Activated T-cell treated with anti-CD3 and anti-CD28 coated beads for 1 hour (primary cell): ENCODE measurements around the gene FREY1.

Experiments used
- DNase-seq: peaks from one replicate; pipeline ENCODE4 v3.0.0-alpha.2; 2020; ENCODE audit warnings: low read depth

FREY1 gene

DNA sequence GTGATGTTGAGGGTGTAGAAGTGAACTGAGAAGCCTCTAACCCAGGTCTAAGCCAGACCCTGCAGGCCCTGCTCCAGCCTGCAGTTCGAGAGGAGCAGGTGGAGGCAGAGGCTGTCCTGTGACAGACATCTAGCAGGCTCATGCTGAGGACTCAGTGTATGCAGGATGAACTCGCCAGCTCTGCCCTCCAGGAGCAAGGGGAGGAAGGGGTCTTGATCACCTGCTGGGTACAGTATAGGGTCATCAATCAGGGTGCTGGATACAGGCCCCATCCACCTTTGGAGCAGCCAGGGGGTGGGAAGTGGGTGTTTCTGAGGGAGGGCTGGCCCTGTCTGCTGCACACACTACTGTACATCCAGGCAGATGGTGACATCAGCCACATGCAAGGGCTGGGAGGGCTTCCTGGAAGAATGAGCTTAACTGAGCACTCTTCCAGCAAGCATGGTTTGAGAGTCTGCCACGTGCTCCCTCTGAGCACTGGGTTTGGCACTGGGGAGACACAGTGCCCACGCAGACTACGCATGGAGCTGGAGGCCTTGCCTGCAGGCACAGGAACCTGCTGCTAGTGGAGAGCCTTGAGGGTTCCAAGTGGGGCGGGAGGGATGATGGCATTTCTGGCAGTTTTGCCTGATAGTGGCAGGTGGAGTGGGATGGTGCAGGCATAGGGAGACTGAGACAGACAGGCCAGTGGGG is 12.4 kb downstream of the FREY1 start:
- no peak for DNase-seq

DNA sequence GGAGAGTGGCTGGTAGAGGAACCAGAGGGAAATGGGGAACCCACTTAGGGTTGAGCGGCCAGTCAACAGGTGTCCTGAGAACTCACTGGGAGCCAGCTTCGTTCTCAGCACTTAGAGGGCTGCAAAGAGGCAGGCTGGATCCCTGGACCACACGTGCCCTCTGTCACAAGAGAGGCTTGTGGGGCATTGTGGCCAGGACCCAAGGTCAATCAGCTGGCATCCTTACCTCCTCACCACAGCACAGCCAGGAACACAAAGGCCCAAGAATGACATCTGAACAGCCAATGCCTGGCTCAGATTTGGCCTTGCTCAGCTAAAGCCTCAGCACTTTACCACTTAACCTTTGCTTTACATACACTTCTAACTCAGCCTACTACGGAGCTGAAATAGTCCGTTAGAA is 14.2 kb downstream of the FREY1 start:
- no peak for DNase-seq

DNA sequence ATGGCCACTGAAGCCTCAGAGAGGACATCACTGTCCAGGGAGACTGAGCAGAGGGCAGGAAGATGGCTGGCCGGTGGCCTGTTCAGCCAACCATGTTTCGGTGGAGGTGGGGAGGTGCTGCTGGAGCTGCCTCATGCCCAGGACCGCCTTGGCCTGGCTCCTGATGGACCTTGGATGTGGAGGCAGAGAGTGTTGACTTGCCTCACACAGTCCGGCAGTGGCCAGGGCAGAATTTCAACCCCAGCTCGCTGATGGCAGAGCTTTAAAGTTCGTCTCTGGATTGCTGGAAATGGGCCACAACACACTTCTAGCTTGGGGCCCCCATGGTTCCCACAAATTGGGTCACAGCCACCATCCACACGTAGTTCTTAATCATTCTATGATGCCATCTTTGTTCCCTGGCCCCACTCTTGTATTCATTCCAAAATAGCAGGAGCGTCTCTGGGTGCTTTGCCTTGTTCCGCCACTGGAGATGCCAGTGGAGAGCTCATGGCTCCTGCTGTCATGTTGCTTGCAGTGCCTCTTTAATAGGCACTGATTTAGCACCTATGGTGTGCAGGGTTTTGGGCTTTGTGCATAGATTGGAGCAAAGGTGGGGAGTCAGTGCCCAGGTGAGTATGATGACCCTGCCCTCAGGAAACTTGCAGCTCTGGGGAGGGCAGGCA is 16.1 kb downstream of the FREY1 start:
- no peak for DNase-seq

DNA sequence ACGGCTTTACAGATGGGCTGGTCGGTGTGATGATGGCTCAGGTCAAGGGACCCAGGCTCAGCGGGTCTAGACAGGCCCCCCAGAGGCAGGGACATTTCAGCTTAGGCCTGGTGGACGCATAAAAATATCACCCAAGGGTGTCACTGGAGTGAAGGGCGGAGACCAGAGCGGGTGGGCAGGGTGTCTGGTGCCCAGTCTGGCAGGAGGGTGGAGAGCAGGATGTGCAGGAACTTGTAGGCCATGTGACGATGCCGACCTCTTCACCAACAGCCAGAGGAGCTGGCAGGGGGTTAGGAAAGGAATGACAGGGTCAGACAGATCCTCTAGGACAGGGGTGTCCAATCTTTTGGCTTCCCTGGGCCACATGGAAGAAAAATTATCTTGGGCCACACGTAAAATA is 17.1 kb downstream of the FREY1 start:
- no peak for DNase-seq

DNA sequence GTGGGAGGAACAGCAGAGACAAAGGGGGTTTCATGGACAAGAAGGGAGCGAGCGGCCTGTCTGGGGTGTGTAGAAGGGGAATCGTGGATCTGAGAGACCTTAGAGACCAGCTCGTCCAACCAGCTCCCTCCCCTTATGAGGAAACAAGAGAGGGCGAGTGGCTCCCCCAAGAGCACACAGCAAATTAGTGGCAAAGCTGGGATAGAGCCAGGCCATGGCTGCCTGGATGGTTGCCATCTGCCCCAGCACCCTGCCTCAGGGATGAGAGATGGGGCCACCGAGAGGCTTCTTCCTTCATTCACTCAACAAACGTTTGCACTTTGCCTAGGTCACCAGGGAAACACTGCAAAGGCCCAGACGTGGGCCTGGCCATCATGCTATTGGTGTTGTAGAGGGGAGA is 17.5 kb downstream of the FREY1 start:
- DNase-seq, result no peak

DNA sequence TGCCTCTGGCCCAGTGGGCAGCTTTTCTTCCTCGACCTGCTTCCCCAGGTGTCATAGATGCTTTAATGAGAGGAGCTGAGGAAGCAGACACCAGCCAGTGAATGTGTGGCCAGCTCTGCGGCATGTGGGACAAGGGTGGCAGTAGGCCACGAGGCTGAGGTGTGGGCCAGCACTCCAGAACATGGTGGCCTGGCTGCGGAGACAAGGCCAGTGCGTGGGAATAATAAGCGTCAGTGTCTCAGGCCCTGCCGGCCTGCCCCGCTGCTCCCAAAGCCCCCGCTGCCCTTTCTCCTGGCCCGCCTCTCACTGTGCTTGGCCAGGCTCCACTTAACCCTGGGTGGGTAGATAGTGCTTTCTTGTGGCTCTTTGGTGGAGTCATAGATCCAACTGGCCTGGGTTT is 19.5 kb downstream of the FREY1 start:
- DNase-seq, result no peak

DNA sequence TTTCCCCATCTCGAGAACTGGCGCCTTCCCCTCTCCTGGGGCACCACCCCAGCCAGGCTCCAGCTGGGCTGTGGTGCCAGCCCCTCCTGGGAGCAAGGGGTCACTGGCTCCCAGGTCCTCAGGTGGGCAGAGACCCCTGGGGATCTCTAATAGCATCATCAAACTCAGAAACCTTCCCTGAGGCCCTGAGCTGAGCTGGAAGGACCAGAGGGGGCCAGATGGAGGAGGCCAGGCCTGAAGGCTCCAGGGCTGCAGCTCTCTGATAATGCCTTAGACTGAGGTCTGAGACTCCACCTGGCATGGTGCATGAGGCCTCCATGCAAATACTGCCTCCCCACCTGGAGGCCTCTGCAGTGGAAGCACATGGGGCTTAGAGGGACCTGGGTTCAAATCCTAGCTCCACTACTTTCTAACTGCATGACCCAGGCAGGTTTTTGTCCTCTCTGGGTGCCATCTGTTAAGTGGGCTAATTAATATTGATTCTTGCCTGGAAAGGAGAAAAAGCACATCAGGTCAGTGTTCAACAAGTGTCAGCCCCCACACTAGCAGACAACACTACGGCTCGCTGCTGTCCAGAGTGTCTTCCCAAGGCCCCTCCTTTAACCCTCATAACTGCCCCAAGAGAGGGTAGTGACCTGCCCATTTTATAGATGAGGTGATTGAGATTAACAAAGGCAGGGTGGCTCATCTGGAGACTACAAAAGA is 20.1 kb downstream of the FREY1 start:
- DNase-seq, result no peak

DNA sequence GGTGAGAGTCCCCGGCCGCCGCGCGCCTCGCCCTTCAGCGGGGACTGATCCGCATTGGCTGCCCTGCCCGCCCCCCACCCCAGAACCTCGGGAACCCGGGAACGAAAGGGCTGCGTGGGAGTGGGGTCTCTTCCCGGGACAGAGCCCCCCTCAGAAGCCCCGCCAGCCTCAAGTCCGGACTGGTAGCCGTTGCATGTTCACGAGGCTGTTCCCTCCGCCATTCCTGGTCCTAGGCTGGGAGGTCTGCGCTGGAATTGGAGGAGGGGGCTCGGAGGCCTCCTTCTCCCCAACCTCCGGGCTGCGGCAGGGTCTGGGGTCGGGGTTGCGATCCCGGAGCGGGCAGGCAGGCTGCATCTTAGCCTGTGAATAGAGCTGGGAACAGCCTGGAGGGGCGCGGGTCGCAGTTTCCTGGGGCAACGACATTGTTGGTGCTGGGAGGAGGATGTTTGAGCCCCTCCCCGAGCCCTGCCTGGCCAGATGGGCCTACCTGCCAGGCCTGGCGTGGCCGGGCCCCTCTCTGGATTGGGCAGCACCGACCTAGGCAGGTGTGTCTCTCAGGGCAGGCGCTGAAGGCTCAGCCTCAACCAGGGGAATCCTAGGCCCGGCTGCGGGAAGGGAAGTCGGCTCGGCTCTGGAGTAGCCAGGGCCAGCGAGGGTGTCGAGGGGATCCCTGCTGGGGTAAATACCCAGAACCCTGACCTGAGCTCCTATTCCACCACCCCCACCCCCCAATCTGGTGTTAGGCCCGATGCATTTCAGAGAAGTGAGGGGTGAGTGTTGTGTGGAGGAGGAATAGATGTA is 20.9 kb downstream of the FREY1 start:
- DNase-seq, result no peak

DNA sequence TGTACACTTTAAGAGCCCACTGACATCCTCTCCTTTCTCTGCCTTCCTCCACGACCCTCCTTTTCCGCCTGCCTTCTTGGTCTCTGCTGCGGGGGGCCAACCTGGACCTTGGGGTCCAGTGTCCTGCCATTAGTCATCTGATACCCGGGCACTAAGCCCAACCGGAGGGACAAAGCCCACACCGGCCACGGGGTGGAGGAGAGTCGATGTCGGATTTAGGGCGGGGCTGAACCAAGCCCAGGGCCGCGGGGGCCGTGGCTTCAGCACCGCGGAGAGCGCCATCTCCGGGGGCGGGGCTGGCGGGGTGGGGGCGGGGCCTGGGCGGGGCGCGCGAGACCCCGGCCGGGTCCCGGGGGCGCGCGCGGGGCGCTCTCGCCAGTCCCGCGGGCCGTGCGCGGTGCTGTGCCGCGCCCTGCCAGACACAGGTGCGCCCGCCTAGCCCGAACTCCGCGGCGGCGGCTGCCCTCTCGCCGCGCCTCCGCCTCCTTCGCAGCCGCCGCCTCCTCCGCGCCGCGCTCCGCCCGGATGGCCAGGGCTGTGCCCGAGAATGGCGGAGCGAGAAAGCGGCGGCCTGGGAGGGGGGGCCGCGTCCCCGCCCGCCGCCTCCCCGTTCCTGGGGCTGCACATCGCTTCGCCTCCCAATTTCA is 21.7 kb downstream of the FREY1 start, which contains the start of gene MAPK8IP1:
Gene MAPK8IP1, plus strand, starts transcription at position 378 of the 647 bp plus-strand sequence. Its CDS starts 170 bp downstream, at position 548.
- DNase-seq, result peak; percentile 35

DNA sequence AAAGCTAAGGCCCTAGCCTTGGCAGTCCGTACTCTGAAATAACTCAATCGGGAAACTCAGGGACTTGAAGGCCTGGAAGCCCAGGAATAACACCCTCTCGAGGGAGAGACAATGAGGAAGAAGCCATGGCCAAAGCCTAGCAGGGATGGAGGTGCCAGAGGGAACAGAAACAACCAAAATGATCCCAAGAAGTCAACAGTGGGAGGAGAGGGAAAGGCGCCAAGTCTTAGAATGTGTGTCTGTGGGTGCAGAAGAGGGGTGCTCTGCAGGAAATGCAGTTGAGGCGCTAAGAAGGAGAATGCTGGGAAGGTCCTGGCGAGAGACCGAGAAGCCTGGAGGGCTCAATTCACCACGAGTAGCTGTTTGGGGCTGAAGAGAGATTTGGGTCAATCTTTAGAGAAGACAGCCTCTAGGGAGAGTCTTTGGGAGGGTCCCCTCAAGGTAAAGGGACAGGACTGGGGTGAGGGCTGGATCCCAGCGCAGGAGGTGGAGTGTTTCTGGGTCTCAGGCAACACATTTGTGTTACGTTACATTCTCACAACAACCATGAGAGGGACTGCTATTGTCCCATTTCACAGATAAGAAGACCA is 22.4 kb downstream of the FREY1 start:
- no peak for DNase-seq

DNA sequence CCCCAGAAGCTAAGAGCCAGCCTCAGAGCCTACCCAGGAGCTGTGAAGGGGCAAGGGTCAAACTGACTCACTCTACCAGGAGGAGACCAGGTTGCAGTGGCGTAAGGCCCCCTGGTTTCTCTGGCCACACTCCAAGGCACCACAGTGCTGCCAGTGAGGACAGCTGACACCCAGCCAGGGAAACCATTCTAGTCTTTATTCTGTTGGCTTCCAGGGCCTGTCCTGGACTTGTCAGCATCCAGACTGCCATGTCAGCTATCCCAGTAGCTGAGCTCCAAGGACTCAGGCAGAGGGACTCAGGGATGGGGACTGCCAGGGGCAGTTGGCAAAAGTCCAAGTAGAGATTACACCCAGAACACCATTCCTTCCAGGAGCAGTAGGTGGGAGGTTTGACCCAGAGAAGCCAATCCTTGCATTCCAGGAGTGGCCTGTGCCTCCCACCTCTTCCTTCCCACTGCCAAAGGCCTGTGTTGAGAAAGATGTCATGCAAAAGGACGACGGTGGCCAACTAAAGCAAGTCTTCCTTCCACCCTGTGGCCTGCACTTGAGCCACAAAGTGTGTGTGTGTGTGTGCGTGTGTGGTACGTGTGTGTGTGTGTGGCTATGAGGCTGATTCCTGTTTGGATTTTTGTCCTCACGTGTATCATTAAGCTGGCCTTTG is 25.2 kb downstream of the FREY1 start:
- DNase-seq, result no peak

DNA sequence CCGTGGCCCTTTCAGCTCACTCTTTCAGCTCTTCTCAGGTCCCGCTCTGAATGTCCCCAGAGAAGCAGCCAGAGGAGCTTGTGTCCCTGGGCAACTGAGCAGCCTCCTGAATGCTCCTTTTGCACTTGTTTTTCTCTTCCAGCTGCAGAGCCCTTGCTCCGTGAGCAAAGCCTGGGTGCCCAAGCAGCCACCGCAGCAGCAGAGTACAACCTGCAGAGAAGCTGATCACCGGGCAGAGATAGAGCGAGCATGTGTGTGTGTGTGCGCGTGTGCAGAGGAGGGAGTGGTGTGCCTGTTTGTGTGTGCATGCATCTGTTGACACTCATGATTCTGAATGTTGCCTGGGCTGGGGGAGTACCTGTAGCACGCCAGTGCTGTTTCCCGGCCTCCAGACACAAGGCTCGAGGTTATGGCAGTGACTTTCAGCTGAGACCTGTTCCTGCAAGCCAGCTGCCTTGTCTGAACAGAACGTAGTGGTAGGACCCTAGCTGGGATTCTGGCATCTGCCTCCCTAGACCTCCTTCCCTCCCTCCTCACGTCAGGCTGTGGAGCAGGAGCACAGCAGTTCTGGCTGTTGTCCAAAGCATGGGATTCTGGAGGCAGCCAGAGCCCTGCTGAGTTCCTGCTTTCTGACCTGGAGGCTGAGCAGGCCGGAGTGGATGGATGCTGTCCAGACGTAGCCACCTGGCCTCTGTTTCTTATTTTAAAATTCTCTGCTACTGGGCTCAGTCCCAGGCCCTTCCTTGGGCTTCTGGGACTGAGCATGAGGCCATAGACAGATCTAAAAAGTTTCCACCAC is 26.1 kb downstream of the FREY1 start:
- DNase-seq, result no peak

DNA sequence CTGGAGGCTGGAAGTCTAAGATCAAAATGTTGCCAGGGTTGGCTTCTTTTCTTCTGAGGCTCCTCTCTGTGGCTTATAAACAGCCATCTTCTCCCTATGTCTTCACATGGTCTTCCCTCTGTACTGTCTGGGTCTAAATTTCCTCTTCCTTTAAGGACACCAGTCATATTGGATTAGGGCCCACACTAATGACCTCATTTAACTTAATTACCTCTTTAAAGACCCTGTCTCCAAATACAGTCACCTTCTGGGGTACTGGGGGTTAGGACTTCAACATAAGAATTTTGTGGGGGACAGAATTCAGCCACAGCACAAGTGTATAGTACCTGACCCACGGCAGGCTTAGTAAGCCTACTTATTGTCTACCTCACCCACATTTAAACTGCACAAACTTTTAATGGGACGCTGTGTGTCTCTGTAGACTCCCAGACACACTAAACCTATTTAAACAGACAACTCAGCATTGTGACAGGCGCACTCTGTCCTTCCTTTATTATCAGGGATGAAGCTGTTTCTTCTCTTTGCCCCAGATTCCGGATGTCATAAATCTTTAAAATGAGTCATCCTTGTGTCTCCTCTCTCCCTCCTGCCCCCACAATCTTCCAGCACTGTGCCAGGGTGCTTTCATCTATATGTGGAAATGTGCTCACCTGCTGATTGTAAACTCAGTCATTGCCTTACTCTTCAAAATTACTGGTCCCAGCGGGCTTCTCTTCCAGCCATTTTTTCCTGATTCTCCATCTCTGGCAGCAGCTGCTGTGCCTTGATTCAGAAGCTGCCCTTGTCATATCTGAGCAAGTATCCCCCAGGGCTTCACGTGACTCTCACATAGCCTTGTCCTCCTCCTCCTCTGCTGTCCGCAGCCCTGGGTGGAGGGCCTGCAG is 27.0 kb downstream of the FREY1 start:
- no peak for DNase-seq

DNA sequence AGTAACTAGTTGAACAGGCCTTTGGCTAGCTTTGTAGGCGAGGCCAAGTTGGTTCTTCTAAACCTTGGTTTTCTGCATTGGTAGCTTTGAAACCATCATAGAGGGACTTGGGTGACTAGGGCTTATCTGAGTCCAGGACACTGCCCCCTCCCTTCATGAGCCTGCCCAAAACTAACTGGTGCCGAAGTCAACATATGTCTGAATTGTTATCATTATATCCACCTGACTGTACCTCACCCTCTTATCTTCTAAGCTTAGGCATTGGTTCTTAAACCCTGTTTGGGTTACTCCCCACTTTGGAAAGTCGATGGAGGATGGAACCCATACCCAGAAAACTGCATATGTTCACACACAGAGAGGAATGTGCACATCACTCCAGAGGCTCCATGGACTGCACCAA is 29.2 kb downstream of the FREY1 start:
- no peak for DNase-seq

DNA sequence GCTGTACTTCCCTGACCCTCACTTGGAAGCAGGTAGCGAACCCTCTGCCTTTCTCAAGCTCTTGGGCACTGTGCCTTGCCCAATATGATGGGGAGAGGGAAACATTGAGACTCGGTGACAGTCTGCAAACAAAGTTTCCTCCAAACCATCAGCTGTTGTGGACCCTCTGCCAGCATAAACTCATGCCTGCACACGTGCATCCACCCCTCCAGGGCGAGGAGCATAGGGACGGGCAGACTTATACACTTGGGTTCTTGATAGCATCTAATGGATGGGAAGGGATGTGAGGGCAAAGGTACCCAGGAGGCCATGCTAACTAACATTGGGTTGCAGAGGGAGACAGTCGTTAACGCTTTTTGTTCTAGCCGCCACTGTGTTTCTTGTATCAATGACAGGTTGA is 29.9 kb downstream of the FREY1 start:
- DNase-seq, result no peak

DNA sequence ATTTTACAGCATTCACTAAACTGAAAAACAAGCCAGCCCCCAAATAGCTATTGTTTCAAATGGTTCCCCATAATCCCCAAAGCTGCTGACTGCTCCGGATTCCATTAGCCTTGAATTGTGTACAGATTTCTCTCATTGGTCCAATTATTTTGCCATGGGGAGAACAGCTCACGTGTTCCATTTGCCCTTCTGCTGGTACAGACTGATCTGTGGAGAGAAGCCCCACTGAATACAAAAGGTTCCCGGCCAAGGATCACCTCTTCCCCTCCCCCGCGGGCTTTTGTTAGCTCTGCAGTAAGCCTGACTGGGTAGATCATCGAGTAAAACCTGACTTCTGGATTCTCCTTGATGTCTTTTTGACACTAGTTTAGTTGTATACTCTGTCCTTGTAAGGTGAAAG is 30.7 kb downstream of the FREY1 start:
- no peak for DNase-seq

DNA sequence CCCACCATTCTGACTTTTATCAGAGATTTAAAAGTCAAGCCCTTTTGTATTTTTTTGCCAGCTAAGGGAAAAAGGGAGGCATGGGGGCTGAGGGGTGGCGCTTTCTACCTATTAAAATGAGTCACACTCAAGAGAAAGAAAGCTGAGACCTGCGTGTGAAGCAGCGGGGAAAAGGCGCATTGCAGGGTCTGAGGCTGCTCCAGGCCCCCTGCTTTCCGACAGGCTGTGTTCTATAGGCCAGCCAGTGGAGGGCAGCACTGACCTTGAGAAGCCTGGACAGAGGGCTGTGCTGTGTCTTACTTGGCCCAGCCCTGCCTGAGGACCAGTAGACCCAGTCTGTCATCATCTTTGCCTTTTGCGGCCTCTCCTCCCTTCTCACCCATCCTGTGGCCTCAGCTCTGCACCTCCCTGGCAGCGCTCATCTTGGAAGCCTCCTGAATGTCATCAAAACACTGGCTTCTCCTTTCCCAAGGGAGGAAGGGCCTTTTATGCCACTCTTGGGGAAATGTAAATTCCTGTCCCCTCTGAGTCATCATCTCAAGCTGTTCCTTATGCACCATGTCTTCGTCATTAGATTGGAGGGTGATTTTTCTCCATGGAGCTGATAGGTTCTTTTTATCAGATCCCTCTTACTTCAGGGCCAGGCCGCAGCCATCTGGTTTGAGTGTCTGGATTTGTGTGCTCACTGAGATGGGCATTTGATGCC is 34.3 kb downstream of the FREY1 start:
- DNase-seq, result no peak

DNA sequence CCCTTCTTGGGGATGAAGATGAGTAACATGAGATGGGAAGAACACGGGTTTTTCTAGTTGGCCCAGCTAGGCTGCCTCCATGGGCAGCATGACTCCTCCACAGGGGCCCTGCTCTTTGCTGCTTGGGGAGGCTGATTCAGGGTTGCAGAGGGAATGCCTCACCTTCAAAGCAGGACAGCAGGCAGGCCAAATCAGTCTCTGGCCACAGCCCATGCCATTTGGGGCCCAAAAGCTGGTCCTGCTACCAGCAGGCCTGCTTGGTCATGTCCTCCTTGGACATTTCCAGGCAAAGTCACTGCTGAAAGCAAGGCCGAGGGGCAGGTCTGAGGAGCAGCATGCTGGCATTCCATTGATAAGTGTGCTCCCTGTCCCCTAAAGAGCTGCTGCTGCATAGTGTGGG is 35.4 kb downstream of the FREY1 start:
- no peak for DNase-seq
